Kidney (tissue), 14 donors: ENCODE data around the gene ARNT2. TPM values are rescaled to one million over a fixed set of nuclear protein-coding genes. Genes with fewer than 3 reads are reported as not detected.
A peak's percentile ranks its signal among the peaks of the same experiment; 100 is the strongest.

Source experiments
- DNase-seq, 5 donors: peaks; one replicate each; pipeline ENCODE4 v3.0.0-alpha.2; 2013 to 2020
- FAIRE-seq: peaks from 2 replicates; lab custom pipeline; 2012; peaks lifted over from hg19 to GRCh38; lab: Jason Lieb, UNC
- H3K27ac ChIP-seq, 2 donors: one replicate each; pipeline ENCODE4 v1.7.0; 2013; ENCODE audit warnings: low read depth in 2 of 2, low read length in 2 of 2, inconsistent platforms in 1 of 2
- H3K27me3 ChIP-seq: one replicate; pipeline ENCODE4 v1.7.1; 2013; ENCODE audit warnings: low read length, inconsistent platforms; ENCODE audit not compliant: control insufficient read depth, insufficient read depth
- H3K36me3 ChIP-seq, 3 donors: one replicate each; pipeline versions ENCODE4 v1.7.0 to v1.7.1; 2013; ENCODE audit warnings: low read length in 3 of 3, control low read depth in 1 of 3, inconsistent platforms in 1 of 3; ENCODE audit not compliant: insufficient read depth in 3 of 3, control insufficient read depth in 2 of 3
- H3K4me1 ChIP-seq, 3 donors: one replicate each; pipeline versions ENCODE4 v1.7.0 to v1.7.1; 2013; ENCODE audit warnings: low read length in 3 of 3, inconsistent platforms in 1 of 3, low read depth in 1 of 3; ENCODE audit not compliant: control insufficient read depth in 2 of 3, insufficient read depth in 2 of 3
- H3K4me3 ChIP-seq, 3 donors: one replicate each; pipeline versions ENCODE4 v1.7.0 to v1.8.1; 2013; ENCODE audit warnings: low read length in 3 of 3, control low read depth in 1 of 3, inconsistent platforms in 1 of 3
- H3K9ac ChIP-seq, 3 donors: one replicate each; pipeline versions ENCODE4 v1.7.0 to v1.7.1; 2013; ENCODE audit warnings: low read length in 3 of 3, control low read depth in 1 of 3, inconsistent platforms in 1 of 3
- H3K9me3 ChIP-seq, 3 donors: one replicate each; pipeline versions ENCODE4 v1.7.0 to v1.7.1; 2013; ENCODE audit warnings: low read length in 3 of 3, control low read depth in 1 of 3, inconsistent platforms in 1 of 3; ENCODE audit not compliant: control insufficient read depth in 2 of 3, insufficient read depth in 1 of 3
- CTCF ChIP-seq: IDR thresholded peaks from 3 replicates; pipeline ENCODE4 v1.5.1; 2012; ENCODE audit warnings: mild to moderate bottlenecking, moderate library complexity, borderline replicate concordance; ENCODE audit not compliant: insufficient read depth; ENCODE audit errors: extremely low read depth
- intact Hi-C: fragments of 100-400 bp; cut with DNase I; formaldehyde crosslinking; loops from one replicate; pipeline ENCODE4 v1.11.1; 2022
- polyA plus RNA-seq: library from polyadenylated mRNA; stranded (reverse); fragments of 350-450 nt; fragmentation: Illumina TruSeq; extraction: RNeasy Lipid Tissue Mini Kit (QIAGEN cat#74804); gene quantifications from one replicate; pipeline ENCODE4 v1.2.3, GENCODE V29; 2014; ENCODE audit warnings: low read depth, low replicate concordance; ENCODE audit not compliant: insufficient read depth
- total RNA-seq: library from RNA; stranded (reverse); fragmentation: NEBNext Ultra II Directional; extraction: Animal tissue kit (Norgen Biotek cat#: 25700); gene quantifications from one replicate; pipeline ENCODE4 v1.2.1, GENCODE V29; 2021
- donor health status: control.
- donor health status: control.
- donor health status: control.
- donor health status: control.
- donor health status: control.
- donor health status: DM: yes; HTN: yes; CAD: no.
- donor health status: Normal renal cell carcinoma (clear cell type).

ARNT2 gene
- total and polyA plus RNA-seq, 2 donors from 2014 or later = 12.2 to 38.2 TPM

GRCh38 chr15:80483725-80484161, 79.6 kb downstream of the ARNT2 start:
- no peak overlapping the region for H3K27ac ChIP-seq
- H3K4me3 ChIP-seq = no peak overlapping the region
- DNase-seq = no peak
- no peaks in the 10 kb centered on the region for H3K27me3 ChIP-seq
- H3K9me3 ChIP-seq = no peaks in the 10 kb centered on the region
- no peak for TF ChIP-seq CTCF
- peaks cover 0 to 2% (median 0%) of the 10 kb centered on the region in 3 donors for H3K4me1 ChIP-seq
- intact Hi-C loops = no loop called here
- no peaks in the 10 kb centered on the region for H3K36me3 ChIP-seq
- FAIRE-seq = no peak
- H3K9ac ChIP-seq = no peak overlapping the region

- no peak overlapping the region for H3K27ac ChIP-seq
- no peaks in the 10 kb centered on the region for H3K27me3 ChIP-seq
- no peak for FAIRE-seq
- H3K4me1 ChIP-seq = peaks cover 0 to 4% (median 2%) of the 10 kb centered on the region in 3 donors
- H3K9me3 ChIP-seq = no peaks in the 10 kb centered on the region
- H3K9ac ChIP-seq = no peak overlapping the region
- no peaks in the 10 kb centered on the region for H3K36me3 ChIP-seq
- H3K4me3 ChIP-seq = no peak overlapping the region
- DNase-seq = peak in 4 of 5 donors; percentile 57 to 67 (median 62)
- intact Hi-C loops = no loop called here
- TF ChIP-seq CTCF = no peak
Observed at GRCh38 chr15:80484333-80484864, 80.2 kb downstream of the ARNT2 start.

- Histone ChIP-seq H3K9ac (no peak overlapping the region), H3K9me3 (no peaks in the 10 kb centered on the region), H3K27me3 (no peaks in the 10 kb centered on the region), H3K27ac (no peak overlapping the region), H3K4me1 (peaks cover 0 to 7% (median 4%) of the 10 kb centered on the region in 3 donors), H3K36me3 (no peaks in the 10 kb centered on the region), H3K4me3 (no peak overlapping the region)
- DNase-seq = no peak
- intact Hi-C loops = no loop called here
- FAIRE-seq = no peak
- no peak for TF ChIP-seq CTCF
Observed at GRCh38 chr15:80485370-80486164, 81.4 kb downstream of the ARNT2 start.
